Epithelial cell of proximal tubule (primary cell): ENCODE results near the gene UBTD1. TPM values are rescaled to one million over a fixed set of nuclear protein-coding genes. Genes with fewer than 3 reads are reported as not detected.

Experiments used
- DNase-seq: peaks from one replicate; pipeline ENCODE4 v3.0.0-alpha.2; 2011; ENCODE audit warnings: low read depth
- H3K4me3 ChIP-seq: 2 replicates; pipeline ENCODE4 v1.5.1; 2011; ENCODE audit warnings: low read depth, mild to moderate bottlenecking, low read length
- CTCF ChIP-seq: conservative IDR thresholded peaks from 2 replicates; pipeline ENCODE4 v1.5.1; 2012; ENCODE audit warnings: low read depth, mild to moderate bottlenecking, low read length
- total RNA-seq: library from RNA; depleted of rRNA; stranded (reverse); fragments of >200 nt; gene quantifications from 2 replicates; pipeline ENCODE4 v1.2.3, GENCODE V29; 2015

Gene UBTD1
- total RNA-seq, 1 donor from 2014 or later: 23.6 TPM

- H3K4me3 ChIP-seq: no peak overlapping the region
- TF ChIP-seq CTCF: no peak
- no peak for DNase-seq
Observed at GRCh38 chr10:97529685-97530465, 31.2 kb downstream of the UBTD1 start.

GRCh38 chr10:97531401-97531986, 32.8 kb downstream of the UBTD1 start:
- DNase-seq: no peak
- H3K4me3 ChIP-seq: no peak overlapping the region
- TF ChIP-seq CTCF: no peak

GRCh38 chr10:97532935-97533671, 34.4 kb downstream of the UBTD1 start:
- no peak for DNase-seq
- H3K4me3 ChIP-seq: no peak overlapping the region
- no peak for TF ChIP-seq CTCF

GRCh38 chr10:97533888-97534287, 35.2 kb downstream of the UBTD1 start:
- DNase-seq: no peak
- H3K4me3 ChIP-seq: no peak overlapping the region
- no peak for TF ChIP-seq CTCF

GRCh38 chr10:97534746-97535367, 36.1 kb downstream of the UBTD1 start:
- no peak overlapping the region for H3K4me3 ChIP-seq
- peak; percentile 81 for TF ChIP-seq CTCF
- no peak for DNase-seq

- TF ChIP-seq CTCF: no peak
- no peak overlapping the region for H3K4me3 ChIP-seq
- DNase-seq: no peak
Observed at GRCh38 chr10:97537186-97537869, 38.6 kb downstream of the UBTD1 start.
